Hypothalamus (tissue), 51 donors: Measurements from ENCODE around the gene MTOR.
"Not testable (repeated sequence)": the region's sequence is repeated elsewhere in the genome, so short reads cannot be mapped to it uniquely, and the experiment has no call there.

ENCODE experiments used
- DNase-seq, 51 donors: peaks; one replicate each; lab custom pipeline; 2025; lab: John Stamatoyannopoulos, UW

MTOR gene

DNA sequence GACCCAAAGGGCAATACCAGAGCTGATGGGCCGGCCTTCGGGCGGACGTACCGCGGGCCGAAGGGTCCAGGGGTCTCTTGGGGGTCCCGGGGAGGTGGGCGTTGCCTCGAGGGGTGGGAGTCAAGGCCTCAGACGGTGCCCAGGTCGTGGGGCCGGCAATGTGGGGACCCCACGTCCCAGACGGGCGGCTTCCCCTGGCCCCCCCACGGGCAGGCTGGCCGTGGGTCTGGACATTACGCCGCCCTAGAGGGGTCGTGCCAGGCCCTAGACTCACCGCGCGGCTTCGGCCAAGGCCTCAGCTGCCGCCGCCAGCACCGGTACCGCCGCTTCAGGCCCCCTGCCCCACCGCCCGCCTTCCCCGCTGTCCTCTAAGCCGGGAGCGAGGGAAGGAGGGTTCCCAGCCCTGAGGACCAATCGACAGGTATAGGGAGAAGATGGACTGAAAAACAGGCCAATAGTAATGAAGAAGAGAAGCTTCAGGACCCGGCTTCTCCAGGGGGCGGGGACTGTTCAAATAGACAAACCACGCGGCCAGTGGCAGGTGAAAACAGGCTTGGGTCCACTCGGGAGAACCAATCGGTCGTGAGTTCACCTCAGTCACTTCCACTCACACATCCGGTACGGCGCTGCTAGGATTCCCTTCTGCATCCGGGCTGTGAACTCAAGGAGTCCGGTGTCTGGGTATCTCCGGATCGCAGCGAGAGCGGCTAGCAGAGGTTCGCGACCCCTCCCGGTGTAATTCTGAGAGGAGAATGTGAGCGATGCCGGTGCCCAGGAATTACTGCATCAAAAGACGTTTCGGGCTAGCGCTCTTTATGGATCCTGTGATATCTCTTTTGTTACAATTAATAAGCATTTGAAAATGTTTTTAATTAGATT, at the start of gene MTOR:
Gene MTOR (minus strand): TSS at position 381 of the 879 bp plus-strand sequence. CDS start 3,142 bp downstream, outside the sequence.
- peak; percentile 68 to 100 (median 97) for DNase-seq

DNA sequence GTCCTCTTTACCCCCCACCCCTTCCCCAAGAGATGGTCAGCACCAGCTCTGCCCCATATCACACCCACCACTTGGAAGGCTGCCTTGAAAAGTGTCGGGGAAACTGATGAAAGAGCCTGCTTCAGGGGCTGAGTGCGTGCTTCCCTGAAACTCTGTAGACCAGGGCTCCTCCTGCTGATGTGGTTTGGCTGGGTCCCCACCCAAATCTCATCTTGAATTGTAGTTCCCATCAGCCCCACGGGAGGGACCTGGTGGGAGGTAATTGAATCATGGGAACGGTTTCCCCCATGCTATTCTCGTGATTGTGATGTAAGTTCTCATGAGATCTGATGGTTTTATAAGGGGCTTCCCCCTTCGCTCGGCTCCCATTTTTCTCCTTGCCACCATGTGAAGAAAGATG, 47.0 kb upstream of the MTOR start:
- DNase-seq: no peak

DNA sequence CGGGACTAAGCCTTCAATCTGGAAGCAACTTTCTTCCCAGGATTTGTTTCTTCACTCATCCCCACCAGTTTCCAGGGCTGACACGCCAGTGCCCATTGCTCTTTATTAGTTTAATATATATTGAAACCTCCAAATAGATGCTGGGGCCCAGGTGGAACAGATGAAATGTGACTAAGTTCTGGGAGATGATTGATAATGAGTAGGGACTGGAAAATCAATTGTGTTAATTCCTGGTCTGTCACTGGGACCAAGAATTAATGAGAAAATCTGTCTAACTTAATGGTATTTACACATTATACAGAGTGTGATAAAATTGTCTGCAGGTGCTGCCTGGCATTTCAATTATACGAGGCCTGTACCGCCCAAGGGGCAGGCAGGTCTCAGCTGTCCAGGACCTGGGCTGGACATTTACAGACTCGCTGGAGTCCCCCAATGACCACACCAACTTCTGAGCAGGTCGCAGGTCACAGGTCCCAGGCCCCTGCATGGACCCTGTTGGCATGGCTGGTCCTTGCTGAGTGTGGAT, 46.4 kb upstream of the MTOR start:
- DNase-seq: no peak

DNA sequence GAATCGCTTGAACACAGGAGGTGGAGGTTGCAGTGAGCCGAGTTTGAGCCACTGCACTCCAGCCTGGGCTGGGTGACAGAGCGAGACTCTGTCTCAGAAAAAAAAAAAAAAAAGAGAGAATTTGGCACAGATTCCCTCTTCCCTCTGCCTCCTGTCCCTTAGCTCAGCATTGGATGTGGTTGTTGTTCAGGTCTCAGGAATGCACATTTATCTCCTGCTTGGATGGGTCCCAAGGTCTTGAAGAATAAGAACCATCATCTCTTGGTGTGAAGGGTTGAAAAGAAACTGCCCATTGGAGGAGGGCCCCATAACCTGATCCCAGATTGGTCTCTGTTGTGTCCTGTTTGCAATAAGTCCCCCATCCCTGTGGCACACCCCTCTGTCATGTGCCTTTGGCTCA, 45.5 kb upstream of the MTOR start:
- no peak for DNase-seq

DNA sequence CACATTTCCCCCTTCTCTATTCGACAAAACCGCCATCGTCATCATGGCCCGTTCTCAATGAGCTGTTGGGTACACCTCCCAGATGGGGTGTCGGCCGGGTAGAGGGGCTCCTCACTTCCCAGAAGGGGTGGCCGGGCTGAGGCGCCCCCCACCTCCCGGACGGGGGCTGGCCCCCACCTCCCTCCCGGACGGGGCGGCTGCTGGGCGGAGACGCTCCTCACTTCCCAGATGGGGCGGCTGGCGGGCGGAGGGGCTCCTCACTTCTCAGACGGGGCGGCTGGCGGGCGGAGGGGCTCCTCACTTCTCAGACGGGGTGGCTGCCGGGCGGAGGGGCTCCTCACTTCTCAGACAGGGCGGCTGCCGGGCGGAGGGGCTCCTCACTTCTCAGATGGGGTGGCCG, 43.2 kb upstream of the MTOR start:
- not testable (repeated sequence) for DNase-seq

DNA sequence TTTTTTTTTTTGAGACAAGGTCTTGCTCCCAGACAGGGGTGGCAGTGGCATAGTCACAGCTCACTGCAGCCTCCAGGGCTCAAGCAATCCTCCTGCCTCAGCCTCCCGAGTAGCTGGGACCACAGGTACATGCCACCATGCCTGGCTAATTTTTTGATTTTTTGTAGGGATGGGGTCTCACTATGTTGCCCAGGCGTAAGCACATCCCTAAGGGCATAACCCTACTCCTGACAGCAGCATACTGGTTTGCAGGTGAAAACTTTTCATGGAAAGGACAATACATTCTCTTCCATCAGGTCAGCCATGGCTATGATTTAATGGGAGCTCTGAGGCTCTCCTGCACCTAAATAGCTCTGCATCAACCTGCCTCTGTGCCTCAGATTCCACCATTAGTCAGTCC, 40.0 kb upstream of the MTOR start:
- no peak for DNase-seq

DNA sequence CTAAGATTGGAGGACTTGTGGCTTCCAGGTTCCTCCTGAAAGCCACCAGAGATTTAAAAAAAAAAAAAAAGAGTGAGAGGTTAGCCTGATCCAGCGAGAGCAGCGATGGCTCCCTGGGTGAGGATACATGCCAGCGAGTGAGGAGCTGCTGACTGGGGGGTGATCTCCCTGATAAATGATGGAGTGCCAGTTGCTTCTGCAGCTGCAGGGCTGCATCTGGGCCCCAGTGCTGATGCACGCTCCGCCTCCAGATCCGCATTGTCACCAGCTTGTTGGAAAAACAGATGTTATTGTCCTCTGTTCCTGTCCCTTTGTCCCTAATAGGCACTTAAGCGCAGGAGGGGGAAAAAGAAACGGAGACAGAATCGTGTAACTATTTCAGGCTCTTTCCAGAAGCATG, 39.2 kb upstream of the MTOR start:
- DNase-seq: peak in 37 of 51 donors; percentile 12 to 84 (median 47)

DNA sequence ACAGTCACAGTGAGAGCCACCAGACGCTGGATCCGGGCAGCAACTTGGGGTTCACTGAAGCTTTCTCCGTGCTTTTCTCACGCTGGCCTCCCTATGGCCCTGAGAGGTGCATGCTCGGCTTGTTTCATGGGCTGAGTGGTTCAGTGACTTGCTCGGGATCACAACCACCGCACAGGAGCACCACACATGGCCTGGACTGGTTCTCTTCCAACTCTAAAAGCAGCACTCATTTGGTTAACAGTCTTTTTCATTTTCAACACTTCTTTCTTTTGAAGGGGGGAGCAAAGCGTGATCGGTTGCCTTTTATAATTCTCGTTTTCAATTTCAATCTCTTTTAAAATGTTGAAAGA, 36.8 kb upstream of the MTOR start:
- no peak for DNase-seq

DNA sequence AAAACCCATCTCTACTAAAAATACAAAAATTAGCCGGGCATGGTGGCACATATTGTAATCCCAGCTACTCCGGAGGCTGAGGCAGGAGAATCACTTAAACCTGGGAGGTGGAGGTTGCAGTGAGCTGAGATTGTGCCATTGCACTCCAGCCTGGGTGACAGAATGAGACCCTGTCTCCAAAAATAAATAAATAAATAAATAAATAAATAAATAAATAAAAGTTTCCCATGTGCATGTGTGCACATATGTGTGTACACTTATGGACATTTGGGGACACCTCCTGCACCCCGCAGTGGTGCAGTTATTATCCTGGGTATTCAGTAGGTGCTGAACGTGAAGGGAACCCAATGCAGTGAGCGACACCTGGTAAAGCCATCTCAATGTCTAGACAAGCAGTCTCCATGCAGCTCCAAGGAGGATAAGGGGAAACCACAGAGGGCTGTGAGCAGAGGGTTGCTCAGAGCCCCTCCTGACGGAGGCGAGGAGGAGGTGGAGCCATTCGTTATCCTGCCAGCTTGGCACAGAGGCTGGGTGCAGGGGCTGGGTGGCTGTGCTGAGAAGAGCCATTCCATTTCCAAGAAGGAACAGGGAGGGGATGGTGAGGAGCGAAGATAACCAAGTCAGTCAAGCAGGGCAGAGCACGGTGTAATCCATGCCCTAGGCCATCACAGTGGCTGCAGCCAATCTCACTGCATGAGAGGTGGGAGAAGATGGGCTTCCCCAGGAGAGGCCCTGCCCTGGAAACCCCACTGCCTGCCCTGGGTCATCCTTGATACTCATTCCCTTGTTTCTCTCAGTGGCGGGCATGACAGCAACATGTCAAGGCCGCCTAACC, 36.3 kb upstream of the MTOR start:
- DNase-seq: no peak

DNA sequence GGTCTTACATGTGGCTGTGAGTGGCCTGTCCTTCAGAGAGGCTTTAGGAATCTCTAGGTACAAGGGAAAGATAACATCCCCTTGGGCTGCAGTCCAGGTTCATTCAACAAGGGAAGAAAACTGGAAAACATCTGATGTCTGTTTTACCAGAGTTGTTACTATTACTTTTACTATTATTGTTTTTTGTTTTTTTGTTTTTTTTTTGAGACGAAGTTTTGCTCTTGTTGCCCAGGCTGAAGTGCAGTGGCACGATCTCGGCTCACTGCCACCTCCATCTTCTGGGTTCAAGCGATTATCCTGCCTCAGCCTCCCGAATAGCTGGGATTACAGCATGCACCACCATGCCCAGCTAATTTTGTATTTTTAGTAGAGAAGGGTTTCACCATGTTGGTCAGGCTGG, 35.4 kb upstream of the MTOR start:
- DNase-seq: not testable (repeated sequence)

DNA sequence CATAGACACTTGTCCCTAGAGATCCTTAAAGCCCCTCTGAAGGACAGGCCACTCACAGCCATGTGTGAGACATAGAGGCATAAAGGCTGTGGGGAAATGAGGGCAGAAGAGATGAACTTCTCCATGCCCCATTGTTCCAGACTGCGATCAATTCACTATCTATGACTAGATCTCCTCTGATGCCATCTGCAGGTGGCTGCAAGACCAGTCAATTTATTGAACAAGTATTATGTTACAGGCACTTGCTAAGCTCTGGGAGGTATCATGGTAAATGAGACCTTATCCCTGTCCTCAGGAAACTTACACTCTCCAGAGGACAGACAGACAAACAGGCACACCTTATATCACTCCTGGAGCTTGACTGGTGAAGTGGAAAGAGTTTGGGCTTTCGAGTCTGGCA, 33.6 kb upstream of the MTOR start:
- no peak for DNase-seq

DNA sequence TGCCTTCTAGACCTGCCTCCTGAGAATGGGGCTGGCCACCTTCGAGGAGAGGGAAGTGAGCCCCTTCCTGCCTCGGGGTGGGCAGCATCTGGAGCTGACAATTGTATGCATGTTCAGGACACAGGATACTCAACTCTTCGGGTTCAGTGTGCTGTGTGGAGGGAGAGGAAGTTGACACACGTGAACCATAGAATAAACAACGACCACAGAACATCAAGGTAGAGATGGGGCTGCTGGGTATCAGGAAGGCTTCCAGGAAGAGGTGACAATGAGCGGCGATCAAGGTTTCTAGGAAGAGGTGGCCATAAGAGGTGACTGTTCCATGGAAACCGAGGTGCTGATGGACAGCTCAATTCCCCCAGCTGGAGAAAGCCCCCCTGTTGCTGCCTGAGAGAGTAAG, 32.6 kb upstream of the MTOR start:
- DNase-seq: no peak

DNA sequence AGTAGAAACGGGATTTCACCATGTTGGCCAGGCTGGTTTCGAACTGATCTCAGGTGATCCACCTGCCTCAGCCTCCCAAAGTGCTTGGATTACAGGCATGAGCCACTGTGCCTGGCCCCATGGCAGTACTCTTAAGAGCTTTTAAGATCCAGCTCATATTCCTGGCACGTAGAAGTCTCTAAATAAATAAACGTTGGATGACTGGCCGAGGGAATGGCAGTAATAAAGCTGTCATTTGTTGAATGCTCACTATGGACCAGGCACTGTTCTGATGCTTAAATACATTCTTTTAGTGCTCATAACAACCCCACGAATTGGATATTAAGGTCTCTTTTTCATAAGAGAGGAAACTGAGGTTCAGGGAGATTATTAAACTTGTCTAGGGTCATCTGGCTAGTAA, 31.5 kb upstream of the MTOR start:
- no peak for DNase-seq

DNA sequence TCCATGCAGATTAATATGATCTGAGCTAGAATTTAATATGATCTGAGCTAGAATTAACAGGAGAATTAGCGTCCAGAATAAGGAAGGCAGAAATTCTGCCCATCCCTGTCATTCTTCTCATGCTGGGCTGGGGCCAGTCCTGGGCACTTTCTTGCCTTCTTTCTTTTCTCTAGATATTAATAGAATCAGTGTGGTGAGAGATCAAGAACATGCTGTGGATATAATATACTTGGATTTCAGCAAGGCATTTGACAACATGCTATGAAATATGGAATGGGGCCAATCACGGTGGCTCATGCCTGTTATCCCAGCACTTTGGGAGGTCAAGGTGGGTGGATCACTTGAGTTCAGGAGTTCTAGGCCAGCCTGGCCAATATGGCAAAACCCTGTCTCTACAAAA, 28.7 kb upstream of the MTOR start:
- DNase-seq: no peak

DNA sequence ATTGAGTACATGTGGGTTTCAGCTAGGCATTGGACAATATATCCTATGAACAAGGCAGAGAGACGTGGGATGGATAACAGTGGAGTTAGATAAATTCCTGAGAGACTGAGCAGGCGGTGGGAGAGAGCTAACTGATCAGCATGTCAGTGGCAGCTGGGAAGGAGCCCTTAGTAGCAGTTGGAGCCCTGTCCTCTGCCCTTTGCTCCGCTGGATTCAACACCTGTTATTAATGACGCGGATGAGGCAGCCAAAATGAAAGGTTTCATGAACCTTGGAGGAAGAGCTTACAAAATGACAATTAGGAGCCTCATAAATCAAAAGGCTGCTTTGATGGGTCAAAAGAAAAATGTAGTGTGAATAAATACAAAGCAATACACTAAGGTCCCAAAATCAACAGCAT, 26.7 kb upstream of the MTOR start:
- DNase-seq: no peak

DNA sequence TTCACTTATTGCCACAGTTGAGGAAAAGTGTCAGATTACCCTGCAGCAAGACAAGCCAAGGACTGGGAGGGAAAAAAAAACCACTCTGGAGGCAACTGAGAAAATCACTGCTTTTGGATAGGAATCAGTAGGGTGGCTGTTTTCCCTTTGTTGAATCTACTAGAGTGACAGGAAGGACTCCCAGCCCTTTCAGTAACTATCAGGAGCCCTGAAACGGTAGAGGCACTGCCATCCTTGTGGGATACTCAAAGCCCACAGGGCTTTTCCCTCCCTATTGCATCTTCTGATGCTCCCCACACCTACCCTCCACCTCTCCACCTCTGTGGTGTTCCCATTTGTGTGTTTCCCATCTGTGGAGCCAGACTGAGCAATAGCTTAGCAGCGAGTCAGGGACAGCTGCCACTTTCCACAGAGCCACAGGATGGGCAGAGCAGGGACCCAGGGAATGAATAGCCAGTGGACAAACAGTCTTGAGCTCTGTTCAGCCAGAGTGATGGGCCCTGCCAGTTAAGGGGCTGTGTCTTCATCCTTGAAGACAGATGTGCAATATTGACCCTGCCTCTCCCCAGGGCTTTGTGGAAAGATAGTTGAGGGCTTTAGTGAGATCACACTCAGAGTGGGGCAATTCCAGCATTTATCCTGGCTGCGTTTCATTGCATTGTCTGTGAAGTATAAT, 24.5 kb upstream of the MTOR start:
- DNase-seq: peak in 3 of 51 donors; percentile 16 to 31 (median 28)

DNA sequence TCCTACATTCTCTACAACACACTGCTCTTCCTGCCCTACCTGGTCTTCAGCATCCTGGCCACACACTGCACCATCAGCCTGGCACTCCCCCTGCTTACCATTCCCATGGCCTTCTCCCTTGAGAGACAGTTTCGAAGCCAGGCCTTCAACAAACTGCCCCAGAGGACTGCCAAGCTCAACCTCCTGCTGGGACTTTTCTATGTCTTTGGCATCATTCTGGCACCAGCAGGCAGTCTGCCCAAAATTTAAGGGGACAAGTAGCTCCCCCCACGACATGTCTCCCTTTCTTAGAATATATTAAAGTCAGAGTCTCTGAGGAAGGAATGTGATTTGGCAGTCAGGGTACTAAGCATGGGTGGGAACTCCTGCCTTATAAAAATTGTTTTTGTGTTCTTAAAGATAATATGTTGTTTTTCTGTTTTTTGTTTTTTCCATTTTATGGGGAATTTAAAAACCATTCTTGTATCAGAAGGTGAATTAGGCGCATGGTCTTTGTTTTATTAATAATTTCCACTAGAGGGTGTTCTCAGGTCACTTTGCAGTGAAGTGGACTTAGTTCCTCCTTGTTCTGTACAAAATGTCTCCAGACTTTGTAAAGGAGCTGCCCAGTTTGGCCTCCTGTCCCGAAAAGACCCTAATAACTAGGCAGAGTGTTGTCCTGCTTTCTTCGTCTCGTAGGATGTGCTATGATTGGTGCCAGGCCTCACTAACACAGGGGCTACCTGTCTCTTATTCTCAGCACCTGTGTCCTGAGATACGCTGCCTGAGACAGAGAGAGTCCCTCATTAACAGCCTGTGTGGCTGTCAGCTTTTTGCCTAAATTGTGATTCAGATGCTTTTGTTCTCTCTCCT, 23.8 kb upstream of the MTOR start:
- DNase-seq: peak in 21 of 51 donors; percentile 4 to 54 (median 23)

DNA sequence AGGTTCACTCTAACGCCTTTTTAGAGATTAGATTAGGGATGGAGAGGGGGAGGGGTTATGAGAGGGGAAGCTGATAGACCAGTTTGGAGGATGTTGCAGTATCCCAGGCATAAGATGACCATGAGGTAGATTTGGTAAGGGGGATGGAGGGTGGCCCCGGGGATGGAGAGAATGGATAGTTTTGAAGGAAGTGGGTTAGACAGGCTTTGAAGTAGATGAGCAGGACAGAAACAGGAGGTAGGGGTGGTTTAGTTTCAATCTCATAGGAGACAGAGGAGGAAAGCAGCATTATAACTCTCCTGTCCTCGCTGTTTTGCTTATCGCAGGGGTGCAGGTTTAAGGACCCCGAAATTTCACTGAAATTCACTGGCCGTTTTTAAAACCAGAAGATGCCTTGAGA, 22.4 kb upstream of the MTOR start:
- no peak for DNase-seq

DNA sequence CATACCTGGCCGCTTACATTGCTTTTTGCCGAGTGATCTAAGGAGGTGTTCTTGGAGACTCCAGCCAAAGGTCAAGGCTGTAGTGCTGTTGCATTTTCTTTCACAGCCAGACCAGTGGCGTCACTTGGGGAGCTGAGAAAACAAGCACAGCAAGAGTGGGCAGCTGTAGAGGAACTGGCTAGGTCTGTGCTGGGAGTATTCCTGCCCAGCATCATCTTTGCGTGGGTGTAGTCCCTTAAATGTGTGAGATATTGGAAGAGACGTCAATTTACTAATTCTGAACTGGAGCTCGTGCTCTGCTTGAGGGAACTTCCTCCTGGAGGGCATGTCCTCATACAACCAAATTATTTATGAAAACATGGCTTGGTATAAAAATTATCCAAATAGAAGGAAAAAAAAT, 20.8 kb upstream of the MTOR start:
- DNase-seq: no peak
